Loucy (cell line): Measurements from ENCODE around the gene HEATR5A.
"Not testable (repeated sequence)": the region's sequence is repeated elsewhere in the genome, so short reads cannot be mapped to it uniquely, and the experiment has no call there.

Experiments
- H2AFZ ChIP-seq: fragments of 200-600 bp; sonication (generic); 2 replicates; pipeline ENCODE4 v1.6.0; 2016; ENCODE audit warnings: antibody characterized with exemption, mild to moderate bottlenecking, low read length, moderate library complexity
- H3F3A ChIP-seq: fragments of 200-600 bp; 2 replicates; pipeline ENCODE4 v1.6.0; 2016; ENCODE audit warnings: antibody characterized with exemption, low read depth, mild to moderate bottlenecking
- H3K27me3 ChIP-seq: fragments of 200-600 bp; sonication (generic); 2 replicates; pipeline ENCODE4 v1.6.1; 2014; ENCODE audit warnings: low read length, mild to moderate bottlenecking; ENCODE audit not compliant: insufficient read depth, poor library complexity, severe bottlenecking
- H3K36me3 ChIP-seq: fragments of 200-600 bp; sonication (generic); 2 replicates; pipeline ENCODE4 v1.6.1; 2016; ENCODE audit warnings: low read length; ENCODE audit not compliant: insufficient read depth
- H3K4me1 ChIP-seq: fragments of 200-600 bp; sonication (generic); 2 replicates; pipeline ENCODE4 v1.5.1; 2014; ENCODE audit warnings: low read length, mild to moderate bottlenecking; ENCODE audit not compliant: insufficient read depth, poor library complexity, severe bottlenecking
- H3K4me2 ChIP-seq: fragments of 200-600 bp; sonication (generic); 2 replicates; pipeline ENCODE4 v1.6.0; 2014; ENCODE audit warnings: antibody characterized with exemption, low read length, low read depth, mild to moderate bottlenecking; ENCODE audit not compliant: poor library complexity, severe bottlenecking
- H3K4me3 ChIP-seq: fragments of 200-600 bp; sonication (generic); 2 replicates; pipeline ENCODE4 v1.5.1; 2014; ENCODE audit warnings: low read length, mild to moderate bottlenecking, mixed read lengths; ENCODE audit not compliant: poor library complexity, severe bottlenecking
- H3K79me2 ChIP-seq: fragments of 200-600 bp; sonication (generic); 2 replicates; pipeline ENCODE4 v1.6.1; 2014; ENCODE audit warnings: low read length; ENCODE audit not compliant: insufficient read depth
- H3K9ac ChIP-seq: fragments of 200-600 bp; sonication (generic); 2 replicates; pipeline ENCODE4 v1.6.0; 2014; ENCODE audit warnings: mild to moderate bottlenecking, low read depth, low read length, moderate library complexity; ENCODE audit not compliant: poor library complexity, severe bottlenecking
- H3K9me2 ChIP-seq: fragments of 200-600 bp; sonication (generic); replicated peaks from 2 replicates; pipeline ENCODE4 v1.6.1; 2016; ENCODE audit warnings: low read depth, low read length, mixed read lengths
- H3K9me3 ChIP-seq: fragments of 200-600 bp; sonication (generic); 2 replicates; pipeline ENCODE4 v1.6.1; 2014; ENCODE audit warnings: mild to moderate bottlenecking, antibody characterized with exemption, low read length, low read depth; ENCODE audit not compliant: insufficient read depth
- H4K20me1 ChIP-seq: fragments of 200-600 bp; sonication (generic); 2 replicates; pipeline ENCODE4 v1.6.0; 2014; ENCODE audit warnings: antibody characterized with exemption, low read length, mild to moderate bottlenecking; ENCODE audit not compliant: insufficient read depth, poor library complexity, severe bottlenecking
- EZH2phosphoT487 ChIP-seq: fragments of 200-600 bp; IDR thresholded peaks from 2 replicates; pipeline ENCODE4 v1.6.1; 2018; ENCODE audit warnings: antibody characterized with exemption, mild to moderate bottlenecking, moderate library complexity, borderline replicate concordance
- TF ChIP-seq, protein P1 (sequence below): fragments of 200-600 bp; sonication (generic); conservative IDR thresholded peaks from 2 replicates; pipeline ENCODE4 v1.5.1; 2014; ENCODE audit warnings: mild to moderate bottlenecking, antibody characterized with exemption, low read length

HEATR5A gene

GRCh38 chr14:31261523-31261858 is 158.9 kb downstream of the HEATR5A start:
- no peaks in the 10 kb centered on the region for H3K9me3 ChIP-seq
- H3K4me3 ChIP-seq = no peak overlapping the region
- H3F3A ChIP-seq = no peaks in the 10 kb centered on the region
- no peaks in the 10 kb centered on the region for H3K36me3 ChIP-seq
- 0 out of 2 replicates have a peak overlapping the region, but pooled peaks have one; percentile 65 for H2AFZ ChIP-seq
- H3K9me2 ChIP-seq = no peaks in the 10 kb centered on the region
- no peak overlapping the region for H3K9ac ChIP-seq
- no peaks in the 10 kb centered on the region for H3K4me1 ChIP-seq
- H4K20me1 ChIP-seq = no peaks in the 10 kb centered on the region
- H3K79me2 ChIP-seq = no peaks in the 10 kb centered on the region
- H3K27me3 ChIP-seq = no peaks in the 10 kb centered on the region
- no peak overlapping the region for H3K4me2 ChIP-seq
- TF ChIP-seq EZH2phosphoT487 = no peak
- TF ChIP-seq, protein P1, sequence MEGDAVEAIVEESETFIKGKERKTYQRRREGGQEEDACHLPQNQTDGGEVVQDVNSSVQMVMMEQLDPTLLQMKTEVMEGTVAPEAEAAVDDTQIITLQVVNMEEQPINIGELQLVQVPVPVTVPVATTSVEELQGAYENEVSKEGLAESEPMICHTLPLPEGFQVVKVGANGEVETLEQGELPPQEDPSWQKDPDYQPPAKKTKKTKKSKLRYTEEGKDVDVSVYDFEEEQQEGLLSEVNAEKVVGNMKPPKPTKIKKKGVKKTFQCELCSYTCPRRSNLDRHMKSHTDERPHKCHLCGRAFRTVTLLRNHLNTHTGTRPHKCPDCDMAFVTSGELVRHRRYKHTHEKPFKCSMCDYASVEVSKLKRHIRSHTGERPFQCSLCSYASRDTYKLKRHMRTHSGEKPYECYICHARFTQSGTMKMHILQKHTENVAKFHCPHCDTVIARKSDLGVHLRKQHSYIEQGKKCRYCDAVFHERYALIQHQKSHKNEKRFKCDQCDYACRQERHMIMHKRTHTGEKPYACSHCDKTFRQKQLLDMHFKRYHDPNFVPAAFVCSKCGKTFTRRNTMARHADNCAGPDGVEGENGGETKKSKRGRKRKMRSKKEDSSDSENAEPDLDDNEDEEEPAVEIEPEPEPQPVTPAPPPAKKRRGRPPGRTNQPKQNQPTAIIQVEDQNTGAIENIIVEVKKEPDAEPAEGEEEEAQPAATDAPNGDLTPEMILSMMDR = no peak

- H3K4me3 ChIP-seq, H3K4me1 ChIP-seq, H2AFZ ChIP-seq, H3K27me3 ChIP-seq, H3K36me3 ChIP-seq, H3F3A ChIP-seq, H3K9me2 ChIP-seq, H3K9ac ChIP-seq, H3K79me2 ChIP-seq, H4K20me1 ChIP-seq, H3K9me3 ChIP-seq, H3K4me2 ChIP-seq: not testable (repeated sequence)
Observed at GRCh38 chr14:31259040-31259435, 161.3 kb downstream of the HEATR5A start.

GRCh38 chr14:31258427-31259039 is 161.8 kb downstream of the HEATR5A start:
- no peaks in the 10 kb centered on the region for H3K9me3 ChIP-seq
- H3K36me3 ChIP-seq = no peaks in the 10 kb centered on the region
- no peaks in the 10 kb centered on the region for H4K20me1 ChIP-seq
- H3F3A ChIP-seq = no peaks in the 10 kb centered on the region
- no peak for TF ChIP-seq EZH2phosphoT487
- TF ChIP-seq, protein P1 = no peak
- no peaks in the 10 kb centered on the region for H3K27me3 ChIP-seq
- H3K79me2 ChIP-seq = no peaks in the 10 kb centered on the region
- no peak overlapping the region for H2AFZ ChIP-seq
- H3K4me3 ChIP-seq = no peak overlapping the region
- H3K4me1 ChIP-seq = no peaks in the 10 kb centered on the region
- H3K4me2 ChIP-seq = no peak overlapping the region
- H3K9ac ChIP-seq = no peak overlapping the region
- H3K9me2 ChIP-seq = no peaks in the 10 kb centered on the region

DNA sequence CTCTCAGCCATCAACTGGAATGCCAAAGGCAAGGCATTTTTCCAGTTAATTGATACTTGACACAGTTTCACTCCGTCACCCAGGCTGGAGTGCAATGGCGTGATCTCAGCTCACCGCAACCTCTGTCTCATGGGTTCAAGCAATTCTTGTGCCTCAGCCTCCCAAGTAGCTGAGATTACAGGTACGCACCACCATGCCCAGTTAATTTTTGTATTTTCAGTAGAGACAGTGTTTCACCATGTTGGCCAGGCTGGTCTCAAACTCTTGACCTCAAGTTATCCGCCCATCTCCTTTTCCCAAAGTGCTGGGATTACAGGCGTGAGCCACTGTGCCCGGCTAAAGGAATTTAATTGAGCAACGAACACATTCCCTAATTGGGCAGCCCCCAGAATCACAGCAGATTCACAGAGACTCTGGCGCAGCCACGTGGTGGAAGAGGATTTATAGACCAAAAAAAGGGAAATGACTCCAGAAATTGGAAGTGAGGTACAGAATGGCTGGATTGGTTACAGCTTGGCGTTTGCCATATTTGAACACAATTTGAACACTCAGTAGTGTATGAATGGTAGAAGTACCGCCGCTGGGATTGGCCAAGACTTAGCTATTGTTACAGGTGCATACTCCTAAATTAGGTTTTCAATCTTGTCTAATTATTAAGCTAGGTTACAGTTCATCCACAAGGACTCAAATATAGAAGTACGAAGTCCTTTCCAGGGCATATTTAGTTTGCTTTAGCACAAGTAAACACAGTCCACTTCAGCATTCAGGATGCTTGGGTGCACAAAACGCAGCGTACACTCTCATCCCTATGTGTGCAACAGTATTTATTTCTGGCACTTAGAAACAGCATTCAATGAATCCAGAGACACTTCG is 162.6 kb downstream of the HEATR5A start:
- H4K20me1 ChIP-seq, H3K9ac ChIP-seq, H3K9me2 ChIP-seq, H3K9me3 ChIP-seq, H3K4me1 ChIP-seq, H3K27me3 ChIP-seq, H3K79me2 ChIP-seq, H3K36me3 ChIP-seq, H3K4me2 ChIP-seq, H3K4me3 ChIP-seq, H2AFZ ChIP-seq, H3F3A ChIP-seq: not testable (repeated sequence)
